HUES64 (cell line): ENCODE data around the gene KRTAP10-2. TPM values are rescaled to one million over a fixed set of nuclear protein-coding genes. Genes with fewer than 3 reads are reported as not detected.
"Not testable (repeated sequence)": the region's sequence is repeated elsewhere in the genome, so short reads cannot be mapped to it uniquely, and the experiment has no call there.

Experiments used
- H3K27ac ChIP-seq: 2 replicates; pipeline ENCODE4 v1.7.0; 2013; ENCODE audit warnings: low read depth, low read length, inconsistent platforms
- H3K27me3 ChIP-seq: 2 replicates; pipeline ENCODE4 v1.6.1; 2013; ENCODE audit warnings: mild to moderate bottlenecking, low read length; ENCODE audit not compliant: insufficient read depth
- H3K36me3 ChIP-seq: 2 replicates; pipeline ENCODE4 v1.6.1; 2013; ENCODE audit warnings: mild to moderate bottlenecking, low read length; ENCODE audit not compliant: insufficient read depth
- H3K4me1 ChIP-seq: 2 replicates; pipeline ENCODE4 v1.6.1; 2013; ENCODE audit warnings: mild to moderate bottlenecking, low read length, moderate library complexity; ENCODE audit not compliant: insufficient read depth
- H3K4me3 ChIP-seq: 2 replicates; pipeline ENCODE4 v1.5.1; 2013; ENCODE audit warnings: mild to moderate bottlenecking, low read length, moderate library complexity
- H3K9ac ChIP-seq: 2 replicates; pipeline ENCODE4 v1.6.1; 2013; ENCODE audit warnings: mild to moderate bottlenecking, low read depth, low read length
- H3K9me3 ChIP-seq: 2 replicates; pipeline ENCODE4 v1.6.1; 2013; ENCODE audit warnings: low read depth, low read length; ENCODE audit not compliant: insufficient read depth
- WGBS: fragments of 150-250, 120-280 bp; methylation state at CpG from one replicate; pipeline ENCODE4 v1.1.7; 2013; ENCODE audit warnings: missing lambda C conversion rate; 5-methylcytosine and 5-hydroxymethylcytosine counted together
- polyA plus RNA-seq, 2 experiments: library from polyadenylated mRNA; stranded (reverse); fragments of 50-300 nt; gene quantifications; one replicate each; pipeline ENCODE4 v1.2.3, GENCODE V29; 2013

Gene KRTAP10-2, protein sequence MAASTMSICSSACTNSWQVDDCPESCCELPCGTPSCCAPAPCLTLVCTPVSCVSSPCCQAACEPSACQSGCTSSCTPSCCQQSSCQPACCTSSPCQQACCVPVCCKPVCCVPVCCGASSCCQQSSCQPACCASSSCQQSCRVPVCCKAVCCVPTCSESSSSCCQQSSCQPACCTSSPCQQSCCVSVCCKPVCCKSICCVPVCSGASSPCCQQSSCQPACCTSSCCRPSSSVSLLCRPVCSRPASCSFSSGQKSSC
- polyA plus RNA-seq (2013, experiment 1 of 2), result not detected
- polyA plus RNA-seq (2013, experiment 2 of 2), result not detected

DNA sequence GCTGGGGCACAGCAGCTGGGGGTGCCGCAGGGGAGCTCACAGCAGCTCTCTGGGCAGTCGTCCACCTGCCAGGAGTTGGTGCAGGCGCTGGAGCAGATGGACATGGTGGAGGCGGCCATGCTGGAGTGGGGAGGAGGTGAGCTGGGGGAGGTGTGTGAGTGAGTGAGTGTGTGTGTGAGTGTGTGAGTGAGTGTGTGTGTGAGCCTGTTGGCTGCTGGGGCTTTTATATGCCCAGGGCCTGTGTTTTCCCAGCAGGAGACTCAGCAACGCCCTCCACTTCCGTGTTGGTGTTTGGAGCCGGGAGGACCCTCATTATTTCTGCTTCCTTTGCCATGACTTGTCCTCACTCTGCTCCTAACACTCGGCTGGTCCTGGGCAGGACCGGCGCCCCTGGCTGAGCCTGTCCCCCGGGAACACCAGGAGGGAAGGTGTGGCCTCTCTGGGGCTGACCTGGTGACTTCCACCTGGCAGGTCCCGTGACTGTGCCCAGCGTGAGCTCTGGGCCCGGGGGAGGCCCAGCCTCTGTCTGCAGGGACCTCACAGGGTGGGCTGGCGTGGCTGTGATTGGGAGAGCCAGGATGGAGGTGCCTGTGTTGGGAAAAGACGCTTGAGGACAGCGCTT lies at the start of gene KRTAP10-2:
Gene KRTAP10-2 (minus strand): TSS at position 166 of the 622 bp plus-strand sequence. CDS start 47 bp downstream, at position 119.
- H3K9me3 ChIP-seq, result no peaks in the 10 kb centered on the region
- no peak within 1 kb of the TSS for H3K9ac ChIP-seq
- peaks cover 18% of the 10 kb centered on the region for H3K4me1 ChIP-seq
- H3K36me3 ChIP-seq, result no peaks in the 10 kb centered on the region
- WGBS, result 80% methylated on average over 17 of the region's 17 CpGs
- no peak within 1 kb of the TSS for H3K27ac ChIP-seq
- H3K4me3 ChIP-seq, result no peak within 1 kb of the TSS
- no peaks in the 10 kb centered on the region for H3K27me3 ChIP-seq

DNA sequence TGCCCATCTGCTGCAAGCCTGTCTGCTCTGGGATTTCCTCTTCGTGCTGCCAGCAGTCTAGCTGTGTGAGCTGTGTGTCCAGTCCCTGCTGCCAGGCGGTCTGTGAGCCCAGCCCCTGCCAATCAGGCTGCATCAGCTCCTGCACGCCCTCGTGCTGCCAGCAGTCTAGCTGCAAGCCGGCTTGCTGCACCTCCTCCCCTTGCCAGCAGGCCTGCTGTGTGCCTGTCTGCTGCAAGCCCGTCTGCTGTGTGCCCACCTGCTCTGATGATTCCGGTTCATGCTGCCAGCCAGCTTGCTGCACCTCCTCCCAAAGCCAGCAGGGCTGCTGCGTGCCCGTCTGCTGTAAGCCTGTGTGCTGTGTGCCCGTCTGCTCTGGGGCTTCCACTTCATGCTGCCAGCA lies 49.8 kb upstream of the KRTAP10-2 start:
- peaks cover 13% of the 10 kb centered on the region for H3K4me1 ChIP-seq
- WGBS, result 88% methylated on average over 10 of the region's 10 CpGs
- H3K27ac ChIP-seq, H3K9ac ChIP-seq, H3K4me3 ChIP-seq, H3K9me3 ChIP-seq, H3K36me3 ChIP-seq, H3K27me3 ChIP-seq: not testable (repeated sequence)

DNA sequence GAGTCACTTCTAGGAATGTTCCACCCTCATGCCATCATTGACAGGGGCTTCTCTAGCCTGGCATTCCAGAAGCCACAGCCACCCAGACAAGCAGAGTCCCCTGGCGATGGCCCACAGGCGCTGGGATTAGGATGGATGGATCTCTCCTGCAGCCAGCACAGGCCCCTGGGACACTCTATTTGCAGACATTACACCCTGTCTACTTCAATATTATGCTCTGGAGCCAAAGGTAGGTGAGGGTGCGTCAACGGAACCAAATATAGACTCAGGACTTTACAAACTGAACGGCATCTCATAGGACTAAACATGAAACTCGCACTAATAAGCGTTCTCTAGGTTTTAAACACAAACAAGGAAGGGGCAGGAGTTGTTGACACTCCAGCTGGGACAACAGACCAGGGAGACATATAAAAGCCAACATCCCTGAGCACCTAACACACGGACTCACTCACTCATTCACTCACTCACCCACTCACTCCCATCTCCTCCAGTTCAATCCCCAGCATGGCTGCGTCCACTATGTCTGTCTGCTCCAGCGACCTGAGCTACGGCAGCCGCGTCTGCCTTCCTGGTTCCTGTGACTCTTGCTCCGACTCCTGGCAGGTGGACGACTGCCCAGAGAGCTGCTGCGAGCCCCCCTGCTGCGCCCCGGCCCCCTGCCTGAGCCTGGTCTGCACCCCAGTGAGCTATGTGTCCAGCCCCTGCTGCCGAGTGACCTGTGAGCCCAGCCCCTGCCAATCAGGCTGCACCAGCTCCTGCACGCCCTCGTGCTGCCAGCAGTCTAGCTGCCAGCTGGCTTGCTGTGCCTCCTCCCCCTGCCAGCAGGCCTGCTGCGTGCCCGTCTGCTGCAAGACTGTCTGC lies 49.0 kb upstream of the KRTAP10-2 start, which contains the start of gene KRTAP10-7:
Gene KRTAP10-7 (plus strand): TSS at position 480 of the 861 bp plus-strand sequence. CDS start 25 bp downstream, at position 505.
- not testable (repeated sequence) for H3K27ac ChIP-seq, H3K27me3 ChIP-seq, H3K9ac ChIP-seq, H3K36me3 ChIP-seq, H3K4me3 ChIP-seq, H3K9me3 ChIP-seq
- whole genome bisulfite sequencing, result 90% methylated on average over 21 of the region's 23 CpGs
- H3K4me1 ChIP-seq, result peaks cover 13% of the 10 kb centered on the region

DNA sequence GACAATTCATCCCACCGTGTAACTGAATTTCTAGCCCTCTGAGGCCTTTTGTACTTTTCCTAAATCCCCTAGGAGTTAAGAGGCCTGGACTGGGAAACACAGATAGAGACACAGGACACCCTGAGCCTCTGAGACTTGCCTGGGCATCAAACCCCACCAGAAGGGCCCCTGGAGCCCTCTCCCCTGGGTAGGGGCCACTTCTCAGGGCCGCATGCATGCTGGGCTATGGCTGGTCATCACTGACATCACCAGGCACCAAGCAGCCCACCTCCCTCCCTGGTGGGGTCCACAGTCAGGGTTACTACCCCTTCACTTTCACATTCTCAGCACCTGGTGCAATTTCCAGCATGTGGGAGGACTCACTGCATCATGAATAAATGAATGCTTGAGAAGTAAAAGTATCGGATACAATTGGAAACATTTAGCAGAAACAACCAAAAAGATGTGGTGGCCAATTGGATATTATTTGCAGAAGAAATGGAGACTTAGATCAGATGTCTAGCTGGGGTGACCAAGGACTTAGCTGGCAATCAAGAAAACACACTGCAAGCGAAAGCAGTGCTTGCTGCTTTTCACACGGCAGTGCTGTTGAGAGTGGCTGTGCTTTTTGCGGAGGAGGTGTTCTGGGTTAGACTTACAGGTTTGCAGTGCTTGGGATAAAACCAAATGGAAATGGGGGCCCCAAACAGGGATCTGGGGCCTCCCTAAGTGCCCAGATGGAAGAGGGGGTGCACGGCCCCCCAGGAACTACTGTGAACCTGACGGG lies 48.1 kb upstream of the KRTAP10-2 start:
- 81% methylated on average over 8 of the region's 8 CpGs for WGBS

DNA sequence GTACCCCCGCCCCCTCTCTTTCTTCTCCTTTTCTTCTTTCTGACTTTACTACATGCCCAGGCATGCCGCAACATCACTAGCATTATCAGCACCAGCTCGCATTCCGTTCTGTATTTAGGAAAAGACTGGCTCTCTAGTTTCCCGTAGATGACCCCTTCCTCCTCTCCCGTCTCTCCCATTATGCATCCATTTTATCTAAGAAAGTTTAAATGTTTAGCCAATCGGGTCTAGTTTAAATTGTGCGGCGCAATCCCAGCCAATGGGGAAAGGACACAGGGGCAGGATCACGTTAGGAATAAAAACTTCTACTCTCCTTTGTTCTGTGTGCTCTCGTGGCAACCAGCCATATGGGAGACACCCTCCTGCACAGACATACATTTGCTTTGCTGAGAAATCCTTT lies 46.8 kb upstream of the KRTAP10-2 start:
- 64% methylated on average over 11 of the region's 11 CpGs for WGBS
- Histone ChIP-seq H3K9ac (peak overlapping the region; percentile 43), H3K27me3 (no peaks in the 10 kb centered on the region), H3K27ac (peak overlapping the region; percentile 25; the same call in 1 of the 2 replicates), H3K36me3 (no peaks in the 10 kb centered on the region), H3K4me1 (peaks cover 17% of the 10 kb centered on the region), H3K9me3 (no peaks in the 10 kb centered on the region), H3K4me3 (no peak overlapping the region)

More for the DNA sequence above, 48.1 kb upstream of the KRTAP10-2 start:
- Histone ChIP-seq H3K36me3 (no peaks in the 10 kb centered on the region), H3K4me3 (no peak overlapping the region), H3K9me3 (no peaks in the 10 kb centered on the region), H3K9ac (no peak overlapping the region), H3K27me3 (no peaks in the 10 kb centered on the region), H3K4me1 (peaks cover 13% of the 10 kb centered on the region), H3K27ac (no peak overlapping the region)

DNA sequence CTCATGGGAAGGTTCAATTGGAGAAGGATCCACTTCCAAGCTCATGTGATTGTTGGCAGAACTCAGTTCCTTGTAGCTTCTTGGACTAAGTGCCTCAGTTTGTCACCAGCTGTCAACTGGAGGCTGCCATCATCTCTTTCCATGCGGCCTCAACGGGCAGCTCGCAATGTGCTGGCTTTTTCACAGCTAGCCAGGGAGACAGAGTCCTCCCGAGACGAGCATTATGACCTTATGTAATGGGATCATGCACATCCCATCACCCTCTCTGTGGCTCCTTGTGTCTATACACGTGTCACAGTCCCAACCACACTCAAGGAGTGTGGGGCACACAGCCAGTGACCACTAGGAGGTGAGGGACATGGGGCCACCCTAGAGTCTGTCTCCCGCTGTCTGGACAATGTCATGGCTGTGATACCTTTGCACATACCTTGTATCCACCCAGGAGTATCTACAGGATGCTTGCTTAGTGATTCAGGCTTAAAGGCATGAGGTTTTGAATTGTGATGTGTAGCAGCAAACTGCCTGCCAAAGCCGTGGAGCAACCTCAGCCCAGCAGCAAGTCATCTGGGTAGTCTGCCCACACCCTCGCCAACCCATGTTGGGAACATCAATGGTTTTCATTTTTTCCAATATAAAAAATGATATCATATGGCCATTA lies 44.9 kb upstream of the KRTAP10-2 start:
- H3K9ac ChIP-seq, result no peak overlapping the region
- H3K4me1 ChIP-seq, result peaks cover 19% of the 10 kb centered on the region
- no peaks in the 10 kb centered on the region for H3K9me3 ChIP-seq
- 97% methylated on average over 9 of the region's 9 CpGs for WGBS
- H3K27ac ChIP-seq, result no peak overlapping the region
- no peaks in the 10 kb centered on the region for H3K27me3 ChIP-seq
- no peaks in the 10 kb centered on the region for H3K36me3 ChIP-seq
- no peak overlapping the region for H3K4me3 ChIP-seq

DNA sequence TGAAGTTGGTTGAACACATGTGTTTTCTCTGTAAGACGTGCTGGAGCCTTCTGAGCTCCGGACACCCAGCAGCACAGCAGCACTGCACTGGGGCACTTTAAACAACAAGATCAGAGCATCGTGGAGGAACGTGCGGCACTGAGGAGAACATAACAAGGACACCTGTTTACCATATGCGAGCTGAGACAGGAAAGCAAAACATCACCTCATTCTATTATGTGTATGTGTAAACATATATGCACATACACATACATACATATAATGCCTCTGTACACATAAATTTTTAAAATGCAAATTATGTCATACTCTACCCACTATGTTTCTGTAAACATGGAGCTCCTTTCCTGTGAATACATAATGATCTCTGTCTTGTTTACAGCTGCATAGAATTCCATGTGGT lies 44.2 kb upstream of the KRTAP10-2 start:
- Histone ChIP-seq H3K4me3 (no peak overlapping the region), H3K27ac (no peak overlapping the region), H3K9ac (no peak overlapping the region), H3K36me3 (no peaks in the 10 kb centered on the region), H3K27me3 (no peaks in the 10 kb centered on the region), H3K9me3 (no peaks in the 10 kb centered on the region), H3K4me1 (peaks cover 19% of the 10 kb centered on the region)
- WGBS, result 93% methylated on average over 6 of the region's 6 CpGs

DNA sequence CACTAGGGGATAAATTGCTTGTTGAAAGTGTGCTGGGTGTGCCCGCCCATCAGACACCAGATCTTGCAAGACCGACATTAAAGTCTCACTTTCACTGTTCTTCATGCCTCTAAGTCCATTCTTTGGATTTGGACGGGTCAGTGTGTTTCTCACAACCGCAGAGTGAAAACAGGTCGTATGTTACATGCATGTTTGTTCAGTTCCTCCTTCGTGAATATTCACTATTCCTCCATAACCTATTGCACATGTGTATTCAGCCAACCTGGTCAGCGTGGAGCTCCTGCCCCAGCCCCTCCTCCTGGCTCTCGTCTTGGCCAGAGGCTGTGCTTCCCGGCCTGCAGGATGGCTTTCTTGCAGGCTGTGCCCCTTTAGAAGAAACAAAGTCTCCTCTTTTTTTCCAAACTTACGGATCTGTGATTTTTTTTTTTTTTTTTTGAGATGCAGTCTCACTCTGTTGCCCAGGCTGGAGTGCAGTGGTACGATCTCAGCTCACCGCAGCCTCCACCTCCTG lies 43.2 kb upstream of the KRTAP10-2 start:
- H3K9me3 ChIP-seq, result no peaks in the 10 kb centered on the region
- H3K27ac ChIP-seq, result no peak overlapping the region
- H3K36me3 ChIP-seq, result no peaks in the 10 kb centered on the region
- H3K9ac ChIP-seq, result no peak overlapping the region
- H3K4me3 ChIP-seq, result no peak overlapping the region
- peaks cover 19% of the 10 kb centered on the region for H3K4me1 ChIP-seq
- 90% methylated on average over 12 of the region's 12 CpGs for WGBS
- H3K27me3 ChIP-seq, result no peaks in the 10 kb centered on the region

DNA sequence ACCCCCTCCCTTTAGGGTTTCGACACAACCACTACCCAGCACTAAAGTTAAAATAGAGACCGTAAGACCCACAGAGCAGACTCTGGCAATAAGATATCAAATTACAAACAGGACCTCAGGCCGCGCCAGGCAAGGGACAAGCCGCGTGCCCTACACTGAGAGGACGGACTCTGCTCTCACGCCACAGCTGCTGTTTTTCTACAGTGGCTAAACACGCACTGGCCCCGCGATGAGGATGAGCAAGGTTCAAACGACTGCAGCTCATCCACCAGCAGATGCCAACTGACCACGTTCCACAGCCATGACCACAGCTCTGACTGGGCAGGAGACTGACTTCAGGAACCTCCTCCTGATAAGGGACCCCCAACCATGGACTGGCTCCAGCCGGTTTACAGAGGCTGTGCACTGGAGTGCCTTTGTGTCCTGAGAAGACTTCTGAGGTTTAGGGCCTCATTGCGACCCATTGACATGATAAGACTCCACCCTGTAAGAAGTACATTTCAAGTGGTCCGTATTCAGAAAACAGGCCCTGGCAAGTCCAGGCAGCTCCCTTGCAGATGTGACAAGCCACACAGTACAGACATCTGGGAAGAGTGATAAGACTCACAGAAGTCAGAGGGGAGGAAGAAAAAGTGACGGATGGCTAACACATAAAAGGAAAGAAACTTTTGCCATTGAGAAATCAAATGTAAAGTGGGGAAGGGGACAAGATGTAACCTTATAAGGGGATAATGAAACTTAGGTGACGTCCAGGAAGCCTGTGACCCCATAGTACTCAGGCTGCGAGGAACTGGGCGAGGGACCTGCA lies 42.5 kb upstream of the KRTAP10-2 start:
- no peaks in the 10 kb centered on the region for H3K27me3 ChIP-seq
- no peak overlapping the region for H3K9ac ChIP-seq
- no peak overlapping the region for H3K27ac ChIP-seq
- H3K4me1 ChIP-seq, result peaks cover 19% of the 10 kb centered on the region
- H3K4me3 ChIP-seq, result no peak overlapping the region
- H3K9me3 ChIP-seq, result no peaks in the 10 kb centered on the region
- H3K36me3 ChIP-seq, result no peaks in the 10 kb centered on the region
- 76% methylated on average over 20 of the region's 20 CpGs for WGBS
